Measurements from ENCODE around the gene RAMP2. TPM values are rescaled to one million over a fixed set of nuclear protein-coding genes. Genes with fewer than 3 reads are reported as not detected.
A peak's percentile ranks its signal among the peaks of the same experiment; 100 is the strongest.
"Not testable (repeated sequence)": the region's sequence is repeated elsewhere in the genome, so short reads cannot be mapped to it uniquely, and the experiment has no call there.

RAMP2 gene
- total RNA-seq, 2 donors from 2014 or later = 4.9 to 5.1 TPM

- Mint-ChIP-seq H3K4me1 (peaks cover 7% of the 10 kb centered on the region), H3K27me3 (ENCODE audit: insufficient read depth) (peaks cover 46% of the 10 kb centered on the region), H3K27ac (no peak overlapping the region), H3K4me3 (peak overlapping the region; percentile 54), H3K36me3 (ENCODE audit: low read depth) (no peaks in the 10 kb centered on the region), H3K9me3 (no peaks in the 10 kb centered on the region)
- Histone ChIP-seq H3K9me3 (ENCODE audit: control insufficient read depth, low read length) (no peaks in the 10 kb centered on the region), H3K27ac (ENCODE audit: low read depth, low read length) (no peak overlapping the region), H3K36me3 (ENCODE audit: control insufficient read depth, insufficient read depth, low read length) (no peaks in the 10 kb centered on the region), H3K4me1 (ENCODE audit: control insufficient read depth, insufficient read depth, low read length) (peaks cover 4% of the 10 kb centered on the region), H3K27me3 (ENCODE audit: control insufficient read depth, insufficient read depth, low read length, poor library complexity, severe bottlenecking) (peaks cover 49% of the 10 kb centered on the region), H3K4me3 (ENCODE audit: low read length) (no peak overlapping the region), H3K9ac (ENCODE audit: extremely low read depth, low read length, poor library complexity, severe bottlenecking) (no peak overlapping the region)
- peak; percentile 52 for DNase-seq
- WGBS, 2 experiments (ENCODE audit: insufficient coverage in 1 of 2, insufficient read length in 1 of 2) = 82 to 86% methylated on average over 6 to 12 of the region's 12 CpGs
- no peak for TF ChIP-seq CTCF (conservative IDR thresholded peaks at IDR 0.05)
These were observed 611 bp downstream of the RAMP2 start for GRCh38 chr17:42761638-42762037.

GRCh38 chr17:42766124-42766523 lies 5.1 kb downstream of the RAMP2 start:
- peaks cover 4% of the 10 kb centered on the region for H3K4me1 ChIP-seq (ENCODE audit: control insufficient read depth, insufficient read depth, low read length)
- peaks cover 7% of the 10 kb centered on the region for H3K4me1 Mint-ChIP-seq
- no peaks in the 10 kb centered on the region for H3K36me3 Mint-ChIP-seq (ENCODE audit: low read depth)
- no peak overlapping the region for H3K27ac Mint-ChIP-seq
- 84 to 96% methylated on average over 4 to 6 of the region's 6 CpGs for WGBS, 2 experiments (ENCODE audit: insufficient coverage in 1 of 2, insufficient read length in 1 of 2)
- peaks cover 35% of the 10 kb centered on the region for H3K27me3 Mint-ChIP-seq (ENCODE audit: insufficient read depth)
- no peak overlapping the region for H3K9ac ChIP-seq (ENCODE audit: extremely low read depth, low read length, poor library complexity, severe bottlenecking)
- H3K9me3 Mint-ChIP-seq = no peaks in the 10 kb centered on the region
- H3K36me3 ChIP-seq (ENCODE audit: control insufficient read depth, insufficient read depth, low read length) = no peaks in the 10 kb centered on the region
- no peaks in the 10 kb centered on the region for H3K9me3 ChIP-seq (ENCODE audit: control insufficient read depth, low read length)
- no peak for DNase-seq
- TF ChIP-seq CTCF (conservative IDR thresholded peaks at IDR 0.05) = no peak
- peaks cover 27% of the 10 kb centered on the region for H3K27me3 ChIP-seq (ENCODE audit: control insufficient read depth, insufficient read depth, low read length, poor library complexity, severe bottlenecking)
- no peak overlapping the region for H3K4me3 Mint-ChIP-seq
- H3K27ac ChIP-seq (ENCODE audit: low read depth, low read length) = no peak overlapping the region
- H3K4me3 ChIP-seq (ENCODE audit: low read length) = no peak overlapping the region

DNA sequence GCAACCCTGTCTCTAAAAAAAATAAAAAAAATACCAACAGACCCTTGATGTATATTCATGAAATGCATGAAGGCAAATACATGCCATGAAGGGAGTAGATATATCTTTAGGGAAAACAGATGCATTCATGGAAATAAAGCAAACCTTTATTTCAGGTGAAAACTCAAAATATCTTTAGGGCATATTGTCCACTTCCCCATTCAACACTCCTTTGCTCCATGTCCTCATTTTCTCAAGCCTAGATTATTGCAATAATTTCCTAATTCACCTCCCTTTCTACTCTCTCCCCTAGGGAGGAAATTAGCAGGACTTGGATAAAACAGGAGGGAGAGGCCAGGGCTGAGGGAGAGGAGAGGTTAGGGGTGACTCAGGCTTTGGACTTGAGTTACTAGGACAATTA lies 6.5 kb downstream of the RAMP2 start:
- no peaks in the 10 kb centered on the region for H3K9me3 ChIP-seq (ENCODE audit: control insufficient read depth, low read length)
- Mint-ChIP-seq H3K27ac (no peak overlapping the region), H3K27me3 (ENCODE audit: insufficient read depth) (peaks cover 21% of the 10 kb centered on the region), H3K36me3 (ENCODE audit: low read depth) (no peaks in the 10 kb centered on the region), H3K4me1 (peaks cover 7% of the 10 kb centered on the region), H3K9me3 (no peaks in the 10 kb centered on the region), H3K4me3 (no peak overlapping the region)
- no peak for TF ChIP-seq CTCF (conservative IDR thresholded peaks at IDR 0.05)
- no peak overlapping the region for H3K4me3 ChIP-seq (ENCODE audit: low read length)
- H3K36me3 ChIP-seq (ENCODE audit: control insufficient read depth, insufficient read depth, low read length) = no peaks in the 10 kb centered on the region
- DNase-seq = no peak
- H3K27me3 ChIP-seq (ENCODE audit: control insufficient read depth, insufficient read depth, low read length, poor library complexity, severe bottlenecking) = peaks cover 13% of the 10 kb centered on the region
- peaks cover 4% of the 10 kb centered on the region for H3K4me1 ChIP-seq (ENCODE audit: control insufficient read depth, insufficient read depth, low read length)
- no peak overlapping the region for H3K9ac ChIP-seq (ENCODE audit: extremely low read depth, low read length, poor library complexity, severe bottlenecking)
- H3K27ac ChIP-seq (ENCODE audit: low read depth, low read length) = no peak overlapping the region

- not testable (repeated sequence) for H3K9ac ChIP-seq (ENCODE audit: extremely low read depth, low read length, poor library complexity, severe bottlenecking); H3K27ac ChIP-seq (ENCODE audit: low read depth, low read length); H3K4me3 ChIP-seq (ENCODE audit: low read length); H3K27me3 ChIP-seq (ENCODE audit: control insufficient read depth, insufficient read depth, low read length, poor library complexity, severe bottlenecking); H3K9me3 ChIP-seq (ENCODE audit: control insufficient read depth, low read length); H3K36me3 Mint-ChIP-seq (ENCODE audit: low read depth); H3K9me3 Mint-ChIP-seq; H3K36me3 ChIP-seq (ENCODE audit: control insufficient read depth, insufficient read depth, low read length); H3K4me3 Mint-ChIP-seq; H3K27ac Mint-ChIP-seq; H3K4me1 ChIP-seq (ENCODE audit: control insufficient read depth, insufficient read depth, low read length); H3K4me1 Mint-ChIP-seq; DNase-seq
- WGBS, 2 experiments (ENCODE audit: insufficient coverage in 1 of 2, insufficient read length in 1 of 2) = 89 to 92% methylated on average over 7 to 9 of the region's 9 CpGs
- peaks cover 16% of the 10 kb centered on the region for H3K27me3 Mint-ChIP-seq (ENCODE audit: insufficient read depth)
These were observed 7.0 kb downstream of the RAMP2 start for GRCh38 chr17:42768006-42768405.

DNA sequence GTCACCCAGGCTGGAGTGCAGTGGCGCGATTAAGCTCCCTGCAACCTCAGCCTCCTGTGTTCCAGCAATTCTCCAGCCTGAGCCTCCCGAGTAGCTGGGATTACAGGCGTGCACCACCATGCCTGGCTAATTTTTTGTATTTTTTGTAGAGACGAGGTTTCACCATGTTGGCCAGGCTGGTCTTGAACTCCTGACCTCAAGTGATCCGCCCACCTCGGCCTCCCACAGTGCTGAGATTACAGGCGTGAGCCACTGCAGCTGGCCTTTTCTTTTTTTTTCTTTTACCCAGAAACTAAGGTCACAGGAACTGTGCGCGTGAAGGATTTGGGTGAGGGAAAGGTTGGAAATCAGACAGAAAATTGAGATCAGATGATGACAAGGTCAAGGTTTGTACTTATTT lies 8.9 kb downstream of the RAMP2 start:
- not testable (repeated sequence) for H3K27me3 ChIP-seq (ENCODE audit: control insufficient read depth, insufficient read depth, low read length, poor library complexity, severe bottlenecking); H3K4me3 Mint-ChIP-seq; H3K27ac Mint-ChIP-seq; H3K4me3 ChIP-seq (ENCODE audit: low read length); H3K4me1 ChIP-seq (ENCODE audit: control insufficient read depth, insufficient read depth, low read length); H3K9ac ChIP-seq (ENCODE audit: extremely low read depth, low read length, poor library complexity, severe bottlenecking); H3K9me3 Mint-ChIP-seq; H3K9me3 ChIP-seq (ENCODE audit: control insufficient read depth, low read length); H3K27ac ChIP-seq (ENCODE audit: low read depth, low read length); H3K36me3 Mint-ChIP-seq (ENCODE audit: low read depth); H3K4me1 Mint-ChIP-seq; H3K36me3 ChIP-seq (ENCODE audit: control insufficient read depth, insufficient read depth, low read length); DNase-seq
- H3K27me3 Mint-ChIP-seq (ENCODE audit: insufficient read depth) = peaks cover 16% of the 10 kb centered on the region
- 87 to 88% methylated on average over 8 to 10 of the region's 10 CpGs for WGBS, 2 experiments (ENCODE audit: insufficient coverage in 1 of 2, insufficient read length in 1 of 2)
